Measurements from ENCODE around the gene IGLON5.

IGLON5 gene

DNA sequence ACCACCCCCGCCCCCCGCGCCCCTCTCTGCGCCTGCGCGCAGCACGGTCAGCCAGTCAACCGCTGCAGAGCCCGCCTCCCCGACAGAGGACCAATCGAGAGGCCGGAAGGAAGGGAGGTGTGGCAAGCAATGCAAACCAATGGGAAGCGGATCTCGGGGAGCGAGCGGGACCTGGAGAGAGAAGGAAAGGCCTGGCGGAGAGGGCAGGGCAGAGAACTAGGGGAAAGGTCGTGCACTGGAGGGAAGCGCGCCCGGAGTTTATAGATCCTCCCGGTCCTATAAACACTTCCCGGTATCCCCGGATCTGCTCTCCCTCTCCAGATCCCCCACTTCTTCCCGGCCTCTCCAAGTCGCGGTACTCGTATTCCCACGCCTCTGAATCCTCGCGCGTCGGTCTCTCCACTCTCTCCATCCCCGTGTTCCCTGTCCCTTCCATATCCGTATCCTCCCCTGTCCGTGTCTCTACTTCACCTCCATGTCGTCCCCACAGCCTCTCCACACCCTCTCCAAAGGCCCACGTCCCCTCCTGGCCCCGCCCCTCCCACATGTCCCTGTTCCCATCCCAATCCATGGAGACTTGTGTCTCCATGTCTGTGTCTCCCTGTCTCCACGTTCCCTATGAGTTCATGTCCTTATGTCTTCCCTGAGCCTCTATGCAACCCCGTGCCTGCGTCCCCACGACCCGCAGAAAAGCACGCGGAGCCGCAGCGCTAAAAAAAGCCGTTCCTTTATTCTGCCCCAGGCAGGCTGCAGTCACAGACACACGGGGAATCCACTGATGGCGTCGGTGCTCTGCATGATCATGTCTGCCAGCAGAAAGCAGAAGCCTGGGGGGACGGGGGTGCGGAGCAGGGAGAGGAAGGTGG, 55.2 kb downstream of the IGLON5 start:
- DNase-seq = no peak

DNA sequence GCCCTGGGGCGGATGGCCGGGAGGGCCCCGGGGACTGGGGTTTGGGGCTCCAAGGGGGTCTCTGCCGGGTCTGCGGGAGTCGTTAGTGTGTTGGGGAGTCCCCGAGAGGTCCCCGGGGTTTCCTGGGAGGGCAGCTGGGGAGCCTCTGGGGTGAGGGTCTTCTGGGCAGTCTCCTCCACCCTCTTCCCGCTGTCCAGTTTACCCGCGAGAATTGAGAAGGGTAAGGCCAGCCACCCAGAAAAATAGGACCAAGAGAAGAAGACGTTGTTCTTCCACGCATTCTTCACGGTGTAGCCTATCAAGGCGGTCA, 55.8 kb downstream of the IGLON5 start:
- DNase-seq = no peak

DNA sequence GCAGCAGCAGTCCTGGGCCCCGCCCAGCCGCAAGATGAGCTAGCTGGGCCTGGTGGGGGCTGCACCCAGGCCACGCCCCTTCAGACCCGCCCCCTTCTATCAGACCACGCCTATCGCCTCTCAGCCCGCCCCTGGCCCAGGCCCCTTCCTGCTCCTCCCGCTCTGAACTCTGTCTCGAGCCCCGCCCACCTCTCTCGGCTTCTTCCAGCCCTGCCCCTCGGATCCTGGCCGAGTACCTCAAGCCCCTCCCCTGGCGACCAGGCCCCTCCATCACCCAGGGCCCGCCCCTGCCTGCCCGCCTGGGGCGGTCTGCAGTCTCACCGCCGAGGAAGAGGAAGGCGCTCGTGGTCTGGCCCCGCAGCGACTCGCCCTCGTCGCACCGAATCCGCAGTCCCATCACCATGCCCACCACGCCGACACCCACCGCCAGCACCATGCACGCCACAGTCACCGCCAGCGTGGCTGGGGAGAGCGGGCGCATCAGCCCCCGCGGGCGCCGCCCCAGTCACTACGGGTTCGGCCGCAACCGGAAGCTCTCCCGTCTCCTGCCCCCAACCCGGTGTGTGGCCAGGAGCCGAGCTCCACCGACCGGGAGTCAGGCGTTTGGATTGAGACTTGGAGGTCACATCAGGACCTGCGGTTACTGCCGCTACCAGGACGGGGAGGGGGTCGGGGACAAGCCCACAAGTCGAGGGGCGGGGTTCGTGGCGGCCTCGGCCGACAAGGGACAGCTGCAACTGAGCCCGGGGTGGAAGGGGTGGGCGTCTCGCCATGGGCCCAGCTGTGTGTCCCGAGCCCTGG, 56.3 kb downstream of the IGLON5 start:
- DNase-seq = no peak

DNA sequence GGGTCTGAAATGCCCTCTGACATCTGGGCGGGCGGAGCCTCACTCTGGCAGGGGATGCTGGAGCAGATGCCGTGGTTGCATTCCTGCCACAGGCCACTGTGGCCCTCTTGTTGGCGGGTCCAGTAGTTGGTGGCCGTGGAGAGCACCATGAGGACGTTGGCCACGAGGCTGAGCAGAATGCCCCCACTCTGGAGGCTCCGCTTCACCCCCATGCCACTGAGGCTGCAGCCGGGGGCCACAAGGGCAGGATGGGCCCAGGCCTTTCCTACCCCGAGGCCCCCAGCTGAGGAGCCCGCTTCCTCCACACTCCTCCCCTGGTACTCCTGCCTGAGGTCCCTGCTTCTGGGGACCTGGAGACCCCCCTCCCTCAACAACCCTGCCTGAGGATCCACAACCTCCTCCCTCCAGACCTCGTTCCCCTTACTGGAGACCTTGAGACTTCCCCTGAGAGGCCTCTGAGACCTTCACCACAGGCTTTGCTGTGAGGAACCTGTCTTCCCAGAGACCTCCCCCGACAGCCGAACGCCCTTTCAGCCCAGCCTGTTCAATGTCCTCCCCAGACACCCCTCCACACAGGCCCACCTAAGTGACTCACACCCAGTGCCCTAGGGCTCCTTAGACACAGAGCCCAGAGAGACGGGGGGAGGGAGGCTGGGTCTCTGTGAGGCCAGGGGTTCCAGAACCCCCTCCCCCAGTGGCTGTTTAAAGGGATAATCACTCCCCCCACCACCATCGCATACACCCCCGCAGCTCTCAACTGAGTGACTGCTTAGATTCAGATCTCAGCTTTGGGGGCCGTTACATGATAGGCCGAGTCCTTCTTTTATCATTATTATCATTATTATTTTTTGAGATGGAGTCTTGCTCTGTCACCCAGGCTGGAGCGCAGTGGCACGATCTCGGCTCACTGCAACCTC, 57.2 kb downstream of the IGLON5 start, which contains the start of gene CLDND2:
TSS of gene CLDND2 (minus strand) at position 638 of the 917 bp plus-strand sequence. CDS start at position 212, 426 bp downstream.
- DNase-seq = no peak

- no peak for DNase-seq
Measured at GRCh38 chr19:51370230-51370629, 58.8 kb downstream of the IGLON5 start.

DNA sequence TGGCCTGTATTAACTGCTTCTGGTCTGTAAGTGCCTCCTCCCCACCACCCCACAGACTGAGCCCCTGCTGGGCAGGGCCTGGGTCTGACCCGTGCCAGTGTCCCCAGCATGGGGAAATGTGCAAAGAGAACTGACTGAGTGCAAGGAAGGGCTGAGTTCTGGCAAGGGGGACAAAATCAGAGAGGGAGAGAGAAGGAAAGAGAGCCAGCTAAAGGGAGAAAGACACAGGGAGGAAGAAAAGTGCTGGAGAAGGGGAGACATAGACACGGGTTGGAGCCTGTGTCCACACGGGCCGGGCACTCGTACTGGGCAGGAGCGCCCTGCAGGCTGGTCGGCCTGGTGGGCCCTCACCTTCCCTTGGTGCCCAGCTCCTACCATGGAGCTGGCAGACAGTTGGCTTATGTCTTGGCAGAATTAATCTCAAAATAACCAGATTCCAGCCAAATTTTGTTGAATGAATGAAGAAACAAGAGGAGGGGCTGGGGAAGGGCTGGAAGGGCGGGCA, 59.8 kb downstream of the IGLON5 start:
- no peak for DNase-seq

DNA sequence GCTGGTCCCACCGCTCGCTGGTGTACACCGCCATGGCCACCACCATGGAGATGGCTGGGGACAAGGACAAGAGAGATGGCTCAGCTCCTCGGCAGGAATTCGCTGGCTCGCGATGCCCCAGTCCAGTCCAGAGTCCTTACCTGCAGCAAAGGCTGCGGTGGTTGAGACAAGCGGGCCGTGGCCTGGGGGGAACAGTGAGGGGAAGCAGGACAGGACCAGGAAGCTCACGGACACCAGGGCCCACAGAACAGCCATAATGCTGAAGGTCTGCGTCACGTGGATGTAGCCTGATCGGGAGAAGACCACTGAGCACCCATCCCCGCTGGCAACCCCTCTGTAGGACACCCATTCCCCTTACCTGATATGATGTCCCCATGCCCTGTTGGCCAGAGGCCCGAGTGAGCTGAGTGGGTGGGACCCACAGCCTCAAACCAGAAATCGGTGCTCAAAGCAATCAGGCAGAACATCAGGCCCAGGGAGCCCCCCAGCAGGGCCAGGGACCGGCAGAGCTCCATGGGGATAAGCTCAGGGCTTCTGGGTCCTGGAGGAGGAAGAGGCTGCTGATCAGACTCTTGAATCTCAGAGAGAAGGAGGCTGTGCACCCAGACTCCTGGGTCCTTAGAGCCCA, 60.7 kb downstream of the IGLON5 start:
- DNase-seq = no peak

- no peak for DNase-seq
Measured at GRCh38 chr19:51372649-51373504, 61.4 kb downstream of the IGLON5 start, which contains the start of gene NKG7. Gene NKG7, minus strand, starts transcription at chr19:51372654. Its CDS starts 119 bp downstream, at chr19:51372535.

- DNase-seq = no peak
Measured at GRCh38 chr19:51375504-51376221, 64.2 kb downstream of the IGLON5 start.

GRCh38 chr19:51377422-51377821, 66.0 kb downstream of the IGLON5 start:
- DNase-seq = no peak

DNA sequence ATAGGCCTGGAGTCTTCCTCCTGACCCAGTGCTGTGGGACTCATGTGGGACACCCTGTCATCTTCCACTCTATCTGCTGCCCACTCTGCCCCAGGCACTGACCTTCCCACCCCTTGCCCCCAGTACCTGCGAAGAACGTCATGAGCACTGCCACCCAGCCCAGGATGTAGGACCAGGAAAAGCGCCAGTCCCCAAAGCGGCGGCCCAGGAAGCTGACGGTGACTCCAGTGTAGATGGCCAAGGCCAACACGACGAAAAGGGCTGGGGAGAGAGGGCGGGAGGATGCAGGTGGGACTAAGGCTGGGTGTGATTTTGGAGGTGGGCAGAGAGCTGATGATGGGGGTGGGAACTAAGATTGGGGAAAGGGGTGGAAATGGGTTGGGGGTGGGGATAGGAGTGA, 68.9 kb downstream of the IGLON5 start:
- no peak for DNase-seq
